ENCODE data around the gene IFIT3. TPM values are rescaled to one million over a fixed set of nuclear protein-coding genes. Genes with fewer than 3 reads are reported as not detected.
"Not testable (repeated sequence)": the region's sequence is repeated elsewhere in the genome, so short reads cannot be mapped to it uniquely, and the experiment has no call there.

The IFIT3 gene
- total RNA-seq, 1 experiment from 2014 or later, result 24.0 TPM

DNA sequence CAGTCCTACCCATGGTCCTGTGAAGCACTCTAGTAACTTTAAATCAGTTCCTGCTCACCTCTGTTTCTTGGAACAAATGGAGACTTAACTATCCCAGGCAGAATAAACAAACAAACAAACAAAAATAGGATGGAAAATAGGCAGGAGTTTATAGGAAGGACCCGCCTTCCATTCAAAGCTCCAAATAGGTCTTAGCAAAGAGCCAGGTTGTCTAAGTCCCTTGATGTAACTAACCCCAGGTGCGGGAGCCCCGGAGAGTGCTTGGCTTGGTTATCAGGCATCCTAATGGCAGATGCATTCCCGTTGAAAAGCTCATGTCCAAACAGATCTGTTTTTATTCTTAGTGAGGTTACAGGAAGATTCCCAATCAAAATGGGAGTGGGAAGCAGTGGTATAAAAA lies 23.8 kb upstream of the IFIT3 start:
- no peak for DNase-seq (ENCODE audit: low read depth)

DNA sequence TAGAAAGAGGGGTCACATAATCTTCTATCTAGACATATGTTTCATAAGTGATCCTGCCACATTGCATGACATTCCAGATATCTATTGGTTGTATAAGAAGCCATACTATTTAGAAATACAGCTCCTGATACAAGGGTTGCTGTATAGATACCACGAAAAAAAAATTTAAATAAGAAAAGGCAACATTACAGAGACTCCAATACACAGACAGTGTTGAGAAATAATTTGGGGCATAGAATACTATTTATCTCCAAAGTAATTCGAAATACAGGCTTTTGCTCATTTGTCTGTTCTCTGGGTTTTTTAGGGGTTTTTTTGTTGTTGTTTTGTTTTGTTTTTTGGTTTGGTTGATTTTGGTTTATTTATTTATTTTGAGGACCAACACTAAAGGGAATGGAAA lies 23.4 kb upstream of the IFIT3 start:
- no peak for DNase-seq (ENCODE audit: low read depth)

DNA sequence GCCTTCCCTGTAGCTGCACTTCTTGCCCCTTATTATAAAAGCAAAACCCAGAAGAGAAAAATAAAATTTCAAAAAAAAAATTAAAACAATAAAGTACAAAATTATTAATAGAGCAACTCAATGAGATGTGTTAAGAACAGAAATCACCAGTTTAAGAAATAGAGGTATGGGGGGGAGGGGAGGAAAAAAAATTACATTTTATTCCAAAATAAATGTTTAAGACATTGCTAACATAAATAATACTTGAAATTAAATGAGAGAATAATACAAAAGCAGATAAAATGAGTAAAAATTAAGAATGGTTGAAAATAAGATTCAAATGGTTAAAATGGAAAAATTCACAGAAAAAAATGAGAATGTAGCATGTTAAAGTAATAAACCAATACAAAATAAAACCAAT lies 22.9 kb upstream of the IFIT3 start:
- DNase-seq (ENCODE audit: low read depth), result no peak

DNA sequence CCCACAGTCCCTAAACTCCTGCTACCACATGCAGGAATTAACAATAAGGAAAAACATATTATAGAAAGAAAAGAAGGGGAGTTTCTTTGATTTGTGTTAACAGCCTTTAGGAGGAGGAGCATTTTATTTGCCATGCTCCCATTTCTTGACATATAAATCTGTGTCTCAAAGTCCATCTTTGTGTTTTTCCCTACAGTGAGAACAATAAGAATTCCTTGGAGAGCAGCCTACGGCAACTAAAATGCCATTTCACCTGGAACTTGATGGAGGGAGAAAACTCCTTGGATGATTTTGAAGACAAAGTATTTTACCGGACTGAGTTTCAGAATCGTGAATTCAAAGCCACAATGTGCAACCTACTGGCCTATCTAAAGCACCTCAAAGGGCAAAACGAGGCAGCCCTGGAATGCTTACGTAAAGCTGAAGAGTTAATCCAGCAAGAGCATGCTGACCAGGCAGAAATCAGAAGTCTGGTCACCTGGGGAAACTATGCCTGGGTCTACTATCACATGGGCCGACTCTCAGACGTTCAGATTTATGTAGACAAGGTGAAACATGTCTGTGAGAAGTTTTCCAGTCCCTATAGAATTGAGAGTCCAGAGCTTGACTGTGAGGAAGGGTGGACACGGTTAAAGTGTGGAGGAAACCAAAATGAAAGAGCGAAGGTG lies 21.9 kb upstream of the IFIT3 start:
- DNase-seq (ENCODE audit: low read depth), result no peak

DNA sequence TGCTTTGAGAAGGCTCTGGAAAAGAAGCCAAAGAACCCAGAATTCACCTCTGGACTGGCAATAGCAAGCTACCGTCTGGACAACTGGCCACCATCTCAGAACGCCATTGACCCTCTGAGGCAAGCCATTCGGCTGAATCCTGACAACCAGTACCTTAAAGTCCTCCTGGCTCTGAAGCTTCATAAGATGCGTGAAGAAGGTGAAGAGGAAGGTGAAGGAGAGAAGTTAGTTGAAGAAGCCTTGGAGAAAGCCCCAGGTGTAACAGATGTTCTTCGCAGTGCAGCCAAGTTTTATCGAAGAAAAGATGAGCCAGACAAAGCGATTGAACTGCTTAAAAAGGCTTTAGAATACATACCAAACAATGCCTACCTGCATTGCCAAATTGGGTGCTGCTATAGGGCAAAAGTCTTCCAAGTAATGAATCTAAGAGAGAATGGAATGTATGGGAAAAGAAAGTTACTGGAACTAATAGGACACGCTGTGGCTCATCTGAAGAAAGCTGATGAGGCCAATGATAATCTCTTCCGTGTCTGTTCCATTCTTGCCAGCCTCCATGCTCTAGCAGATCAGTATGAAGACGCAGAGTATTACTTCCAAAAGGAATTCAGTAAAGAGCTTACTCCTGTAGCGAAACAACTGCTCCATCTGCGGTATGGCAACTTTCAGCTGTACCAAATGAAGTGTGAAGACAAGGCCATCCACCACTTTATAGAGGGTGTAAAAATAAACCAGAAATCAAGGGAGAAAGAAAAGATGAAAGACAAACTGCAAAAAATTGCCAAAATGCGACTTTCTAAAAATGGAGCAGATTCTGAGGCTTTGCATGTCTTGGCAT lies 21.1 kb upstream of the IFIT3 start:
- no peak for DNase-seq (ENCODE audit: low read depth)

DNA sequence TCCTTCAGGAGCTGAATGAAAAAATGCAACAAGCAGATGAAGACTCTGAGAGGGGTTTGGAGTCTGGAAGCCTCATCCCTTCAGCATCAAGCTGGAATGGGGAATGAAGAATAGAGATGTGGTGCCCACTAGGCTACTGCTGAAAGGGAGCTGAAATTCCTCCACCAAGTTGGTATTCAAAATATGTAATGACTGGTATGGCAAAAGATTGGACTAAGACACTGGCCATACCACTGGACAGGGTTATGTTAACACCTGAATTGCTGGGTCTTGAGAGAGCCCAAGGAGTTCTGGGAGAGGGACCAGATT lies 20.6 kb upstream of the IFIT3 start:
- no peak for DNase-seq (ENCODE audit: low read depth)

DNA sequence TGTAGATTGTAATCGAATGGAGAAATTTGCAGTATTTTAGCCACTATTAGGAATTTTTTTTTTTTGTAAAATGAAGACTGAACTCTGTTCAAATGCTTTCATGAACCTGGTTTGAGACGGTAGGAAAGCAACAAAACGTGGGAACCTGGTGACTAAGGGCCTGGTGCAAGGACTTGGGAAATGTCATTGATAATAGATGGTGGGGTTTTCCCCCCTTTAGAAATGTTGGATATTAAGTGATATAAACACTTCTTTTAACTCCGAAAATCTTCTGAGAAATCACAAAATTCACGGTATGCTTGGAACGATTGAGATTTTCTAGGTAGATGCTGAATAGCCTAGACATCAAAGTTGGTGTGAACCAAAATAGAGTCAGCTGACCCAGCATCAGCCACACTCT lies 19.5 kb upstream of the IFIT3 start:
- no peak for DNase-seq (ENCODE audit: low read depth)

DNA sequence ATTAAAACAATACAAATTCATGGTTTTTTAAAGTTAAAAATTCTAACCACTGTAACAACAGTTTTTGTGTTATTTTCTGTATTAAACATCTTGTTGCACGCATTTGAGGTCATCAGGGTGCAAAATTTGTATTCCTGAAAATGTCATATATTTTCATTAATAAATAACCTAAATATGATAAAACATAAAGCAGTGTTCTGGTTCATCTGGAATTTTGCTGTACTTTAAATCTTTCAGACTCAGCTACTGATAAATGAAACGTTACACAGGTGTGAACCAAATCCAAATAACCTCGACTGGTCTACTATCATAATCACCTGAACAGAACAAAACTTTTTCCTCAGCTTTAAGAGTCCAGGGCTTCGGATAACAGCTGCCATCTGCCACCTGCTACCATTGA lies 19.1 kb upstream of the IFIT3 start:
- no peak for DNase-seq (ENCODE audit: low read depth)

DNA sequence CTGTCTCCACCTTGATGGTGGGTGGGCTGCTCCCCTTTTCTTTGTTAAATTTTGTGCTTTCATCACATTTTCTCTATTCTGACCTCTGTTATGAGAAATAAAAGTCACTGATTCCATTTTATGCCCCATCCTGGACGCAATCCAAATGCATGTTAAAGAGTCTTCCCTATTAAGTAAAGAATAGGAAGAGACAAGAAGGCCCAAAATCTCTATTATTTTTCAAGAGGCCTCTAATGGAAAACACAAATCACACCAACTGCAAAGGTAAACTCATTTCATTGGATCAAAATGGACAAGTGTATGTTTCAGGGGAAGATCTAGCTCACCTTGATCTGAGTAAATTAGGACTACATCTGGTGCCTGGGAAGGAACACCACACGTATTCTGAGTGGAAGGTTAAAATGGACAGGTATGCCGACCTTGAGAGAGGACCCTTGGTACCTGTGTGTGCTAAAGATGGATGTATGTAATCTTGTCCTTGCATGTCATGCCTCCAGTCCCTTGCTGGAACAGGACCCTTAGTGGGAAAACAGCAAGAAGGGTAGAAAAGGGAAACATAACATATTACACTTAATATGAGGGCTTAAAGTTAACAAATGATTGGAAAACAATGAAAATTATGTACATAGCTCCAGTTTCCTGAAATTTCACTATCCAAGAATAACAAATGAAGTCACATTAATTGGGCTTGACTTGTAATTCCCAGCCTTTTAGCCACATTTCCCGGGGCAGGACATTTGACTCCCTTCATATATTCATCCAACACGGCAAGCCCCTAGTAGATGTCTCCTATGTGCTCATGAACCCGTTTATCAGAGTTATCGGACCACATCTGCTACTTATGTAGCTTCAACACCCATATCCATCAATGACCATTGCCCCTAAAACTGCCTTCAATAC lies 18.4 kb upstream of the IFIT3 start:
- DNase-seq (ENCODE audit: low read depth), result no peak

DNA sequence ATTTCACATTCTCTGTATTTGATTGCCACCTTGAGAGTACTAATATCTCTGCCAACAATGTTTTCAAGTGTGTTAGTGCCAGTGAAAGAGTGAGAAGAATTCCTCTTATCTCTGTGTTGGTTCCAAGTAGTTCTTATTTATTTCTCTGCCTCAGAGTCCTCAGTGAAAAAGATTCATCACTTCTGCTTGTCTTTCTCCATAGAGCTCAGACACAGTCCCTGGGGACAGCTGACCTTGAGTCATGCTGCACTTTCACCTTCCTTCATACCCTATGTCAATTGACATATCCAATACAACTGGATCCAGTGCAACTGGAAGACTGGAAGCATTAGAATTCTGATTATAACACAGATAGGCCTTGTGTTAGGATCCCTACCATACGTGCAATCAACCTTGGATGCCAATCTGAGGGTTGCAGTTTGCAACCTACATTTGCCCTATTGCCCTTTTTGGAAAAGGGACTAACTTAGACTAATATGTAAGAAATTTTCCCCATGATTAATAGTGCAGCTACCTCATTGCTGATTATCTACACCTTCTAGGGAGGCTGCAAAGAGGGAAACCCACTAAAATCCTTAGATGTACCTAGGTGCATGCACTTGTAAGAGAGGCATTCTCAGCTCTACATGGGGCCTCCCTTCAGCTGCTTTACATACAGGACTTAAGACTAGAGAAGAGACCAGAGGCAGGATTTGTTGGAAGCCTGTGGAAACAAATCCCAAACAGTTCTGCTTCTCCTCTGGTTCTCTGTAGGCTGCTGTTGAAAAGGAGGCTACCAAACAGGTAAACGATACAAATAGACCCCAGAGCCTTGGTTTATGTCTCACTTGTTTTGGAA lies 17.5 kb upstream of the IFIT3 start:
- no peak for DNase-seq (ENCODE audit: low read depth)

DNA sequence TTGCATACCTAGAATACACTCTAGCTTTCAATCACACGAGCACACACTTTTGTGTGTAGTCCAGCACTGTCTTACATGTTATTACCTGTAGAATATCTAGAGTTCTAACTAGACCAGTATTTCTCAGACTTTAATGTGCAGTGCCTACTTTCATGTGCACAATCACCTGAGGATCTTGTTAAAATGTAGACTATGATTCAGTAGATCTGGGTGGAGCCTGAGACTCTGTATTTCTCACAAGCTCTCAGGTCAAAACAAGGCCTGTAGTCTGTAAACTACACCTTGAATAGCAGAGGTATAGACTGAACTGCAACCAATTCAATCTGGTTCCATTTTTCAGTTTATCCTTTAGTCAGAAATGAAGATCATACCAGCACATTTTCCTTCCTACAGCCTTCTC lies 14.8 kb upstream of the IFIT3 start:
- DNase-seq (ENCODE audit: low read depth), result no peak

DNA sequence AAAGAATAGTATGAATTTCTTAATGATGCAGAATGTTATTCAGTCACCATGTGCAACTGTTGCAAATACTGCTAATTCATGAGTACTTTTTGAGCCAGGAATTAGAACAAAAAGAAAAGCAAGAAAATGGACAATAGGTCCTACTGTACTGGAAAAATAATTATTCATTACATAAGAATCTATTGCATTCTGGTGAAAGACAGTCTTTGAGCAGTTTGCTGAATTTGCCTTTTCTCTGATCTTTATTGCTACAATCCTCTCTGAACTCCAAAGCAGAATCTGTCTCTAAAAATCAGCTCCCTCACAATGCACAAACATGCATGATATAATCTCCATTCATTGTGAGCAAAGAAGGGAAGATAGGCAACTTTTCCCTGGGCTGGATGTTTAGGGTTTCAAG lies 13.1 kb upstream of the IFIT3 start:
- DNase-seq (ENCODE audit: low read depth), result no peak

DNA sequence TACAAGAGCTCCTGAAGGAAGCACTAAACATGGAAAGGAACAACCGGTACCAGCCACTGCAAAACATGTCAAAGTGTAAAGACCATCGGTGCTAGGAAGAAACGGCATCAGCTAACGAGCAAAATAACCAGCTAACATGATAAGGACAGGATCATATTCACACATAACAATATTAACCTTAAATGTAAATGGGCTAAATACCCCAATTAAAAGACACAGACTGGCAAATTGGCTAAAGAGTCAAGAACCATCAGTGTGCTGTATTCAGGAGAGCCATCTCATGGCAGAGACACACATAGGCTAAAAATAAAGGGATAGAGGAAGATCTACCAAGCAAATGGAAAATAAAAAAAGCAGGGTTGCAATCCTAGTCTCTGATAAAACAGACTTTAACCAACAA lies 9.8 kb upstream of the IFIT3 start:
- DNase-seq (ENCODE audit: low read depth), result not testable (repeated sequence)

DNA sequence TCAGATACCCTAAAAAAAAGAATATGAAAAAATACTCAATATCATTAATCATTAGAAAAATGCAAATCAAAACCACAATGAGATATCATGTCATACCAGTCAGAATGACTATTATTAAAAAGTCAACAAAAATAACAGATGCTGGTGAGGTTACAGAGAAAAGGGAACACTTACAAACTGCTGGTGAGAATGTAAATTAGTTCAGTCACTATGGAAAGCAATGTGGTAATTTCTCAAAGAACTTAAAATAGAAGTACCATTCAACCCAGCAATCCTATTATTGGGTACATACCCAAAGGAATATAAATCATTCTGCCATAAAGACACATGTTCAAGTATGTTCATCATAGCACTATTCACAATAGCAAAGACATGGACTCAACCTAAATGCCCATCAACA lies 2.7 kb upstream of the IFIT3 start:
- not testable (repeated sequence) for DNase-seq (ENCODE audit: low read depth)

DNA sequence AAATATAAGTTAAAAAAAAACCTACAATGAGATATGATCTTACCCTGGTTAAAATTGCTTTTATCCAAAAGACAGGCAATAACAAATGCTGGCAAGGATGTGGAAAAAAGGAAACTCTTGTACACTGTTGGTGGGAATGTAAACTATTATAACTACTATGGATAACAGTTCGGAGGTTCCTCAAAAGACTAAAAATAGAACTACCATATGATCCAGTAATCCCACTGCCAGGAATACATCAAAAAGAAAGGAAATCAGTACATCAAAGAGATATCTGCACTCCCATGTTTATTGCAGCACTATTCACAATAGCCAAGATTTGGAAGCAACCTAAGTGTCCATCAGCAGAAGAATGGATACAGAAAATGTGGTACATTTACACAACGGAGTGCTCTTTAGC lies 1.9 kb upstream of the IFIT3 start:
- not testable (repeated sequence) for DNase-seq (ENCODE audit: low read depth)

DNA sequence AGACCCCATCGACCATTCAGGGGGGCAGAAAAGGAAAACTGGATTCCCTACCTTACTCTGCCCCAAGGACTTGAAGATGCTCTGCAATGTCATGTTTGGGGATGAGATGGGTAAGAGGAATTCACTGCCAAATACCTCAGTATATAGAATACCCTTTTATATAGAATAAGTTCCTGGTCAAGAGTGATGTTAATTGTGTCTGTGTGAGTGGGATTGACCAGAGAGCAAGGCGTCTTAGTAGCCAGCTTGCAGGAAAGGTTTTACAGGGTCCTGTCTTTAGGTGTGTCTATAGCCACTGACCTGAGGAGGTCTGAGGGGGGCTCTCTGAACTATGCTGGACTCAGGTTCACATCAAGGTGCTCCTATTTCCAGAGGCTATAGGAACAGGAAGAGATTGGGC lies 1.4 kb downstream of the IFIT3 start:
- no peak for DNase-seq (ENCODE audit: low read depth)

DNA sequence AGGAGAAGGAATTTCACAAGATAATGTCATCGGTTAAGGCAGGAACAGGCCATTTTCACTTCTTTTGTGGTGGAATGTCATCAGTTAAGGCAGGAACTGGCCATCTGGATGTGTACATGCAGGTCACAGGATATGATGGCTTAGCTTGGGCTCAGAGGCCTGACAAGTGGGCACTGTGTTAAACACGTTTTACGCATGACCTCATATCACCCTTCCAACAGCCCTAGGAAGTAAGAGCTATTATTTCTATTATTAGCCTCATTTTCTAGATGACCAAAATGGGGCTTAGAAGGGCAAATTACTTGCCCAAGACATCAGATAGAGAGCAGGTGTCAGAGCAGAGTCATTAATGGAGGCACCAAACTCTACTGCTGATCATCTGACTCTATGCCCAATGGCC lies 2.2 kb downstream of the IFIT3 start:
- DNase-seq (ENCODE audit: low read depth), result peak; percentile 55

DNA sequence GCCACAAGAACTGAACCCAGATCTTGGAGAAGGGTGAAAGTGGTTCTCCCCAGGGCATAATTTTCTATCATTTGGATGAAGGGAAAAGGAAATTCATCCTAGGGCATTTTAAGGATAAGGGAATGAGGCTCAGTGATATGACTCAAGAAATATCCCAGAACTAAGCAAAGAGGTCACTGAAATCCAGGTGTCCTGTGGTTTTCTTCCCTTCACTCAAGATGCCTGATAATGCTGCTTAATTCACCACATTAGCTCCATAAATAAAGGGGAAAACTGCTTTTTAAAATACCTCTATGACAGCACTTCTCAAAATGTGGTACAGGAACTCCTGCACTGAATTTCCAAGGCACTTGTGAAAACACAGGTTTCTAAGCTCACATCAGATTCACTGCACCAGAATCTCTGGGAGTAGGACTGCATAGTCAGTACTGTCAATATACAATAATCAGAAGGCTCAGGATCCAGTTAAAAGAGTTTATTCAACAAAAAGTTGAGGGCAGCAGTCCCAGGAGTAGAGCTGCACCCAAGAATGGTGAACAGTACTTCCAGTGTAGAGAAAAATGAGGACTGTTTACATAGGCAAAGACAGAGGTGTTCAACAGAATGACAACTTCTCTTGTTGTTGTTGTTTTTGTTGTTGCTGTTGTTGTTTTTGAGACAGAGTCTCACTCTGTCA lies 2.9 kb downstream of the IFIT3 start:
- no peak for DNase-seq (ENCODE audit: low read depth)

DNA sequence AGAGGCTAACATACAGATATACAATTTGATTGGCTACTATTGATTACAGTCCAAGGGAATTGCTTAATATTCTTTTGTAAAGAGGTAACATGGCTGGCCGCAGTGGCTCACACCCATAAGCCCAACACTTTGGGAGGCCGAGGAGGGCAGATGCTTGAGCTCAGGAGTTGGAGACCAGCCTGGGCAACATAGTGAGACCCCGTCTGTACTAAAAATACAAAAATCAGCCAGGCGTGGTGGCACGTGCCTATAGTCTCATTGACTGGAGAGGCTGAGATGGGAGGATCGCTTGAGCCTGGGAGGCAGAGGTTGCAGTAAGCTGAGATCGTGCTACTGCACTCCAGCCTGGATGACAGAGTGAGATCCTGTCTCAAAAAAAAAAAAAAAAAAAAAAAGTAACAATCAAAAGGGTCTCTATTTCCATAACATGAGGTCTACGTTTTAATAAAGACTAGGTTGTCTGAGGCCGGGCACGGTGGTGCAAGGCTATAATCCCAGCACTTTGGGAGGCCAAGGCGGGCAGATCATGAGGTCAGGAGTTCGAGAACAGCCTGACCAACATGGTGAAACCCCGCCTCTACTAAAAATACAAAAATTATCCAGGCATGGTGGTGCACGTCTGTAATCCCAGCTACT lies 3.8 kb downstream of the IFIT3 start:
- not testable (repeated sequence) for DNase-seq (ENCODE audit: low read depth)

DNA sequence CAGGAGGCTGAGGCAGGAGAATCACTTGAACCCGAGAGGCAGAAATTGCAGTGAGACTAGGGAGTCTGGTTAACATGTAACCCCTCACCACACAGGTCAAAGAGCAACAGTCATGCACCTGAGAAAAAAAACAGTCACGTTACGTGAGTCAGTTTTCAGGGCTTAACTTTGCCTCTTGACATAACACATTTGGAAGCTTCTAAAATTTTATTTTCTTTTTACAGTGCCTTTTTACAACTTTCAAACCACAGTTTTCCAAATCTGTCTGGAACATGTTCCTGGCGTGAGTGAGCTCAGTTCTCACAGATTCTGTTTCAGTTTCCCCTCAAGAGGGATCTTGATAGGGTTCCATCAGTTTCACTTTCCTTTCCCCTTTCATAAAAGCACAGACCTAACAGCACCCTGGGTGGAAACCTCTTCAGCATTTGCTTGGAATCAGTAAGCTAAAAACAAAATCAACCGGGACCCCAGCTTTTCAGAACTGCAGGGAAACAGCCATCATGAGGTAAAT lies 4.4 kb downstream of the IFIT3 start:
- peak; percentile 72 for DNase-seq (ENCODE audit: low read depth)
